ENCODE data around the gene VIPR2. TPM values are rescaled to one million over a fixed set of nuclear protein-coding genes. Genes with fewer than 3 reads are reported as not detected.
A peak's percentile ranks its signal among the peaks of the same experiment; 100 is the strongest.

VIPR2 gene
- total and polyA plus RNA-seq, 4 donors: 0.02 to 0.91 (median 0.73) TPM

- Histone ChIP-seq H3K27me3 (ENCODE audit: control insufficient read depth in 3 of 3, insufficient read depth in 3 of 3, low read length in 2 of 3) (peaks cover 0 to 4% (median 0%) of the 10 kb centered on the region in 3 donors), H3K4me1 (ENCODE audit: control insufficient read depth in 5 of 5, insufficient read depth in 5 of 5, low read length in 5 of 5) (peaks cover 0 to 7% (median 3%) of the 10 kb centered on the region in 5 donors), H3K9ac (ENCODE audit: insufficient read depth in 1 of 2, low read length in 2 of 2) (no peak overlapping the region), H3K9me3 (ENCODE audit: control insufficient read depth in 4 of 4, insufficient read depth in 3 of 4, low read length in 3 of 4) (no peaks in the 10 kb centered on the region), H3K4me3 (no peak overlapping the region), H3K27ac (ENCODE audit: low read depth in 1 of 2, low read length in 1 of 2) (no peak overlapping the region), H3K36me3 (ENCODE audit: control insufficient read depth in 4 of 4, insufficient read depth in 4 of 4, low read length in 4 of 4) (no peaks in the 10 kb centered on the region)
- DNase-seq: no peak
- WGBS, 2 donors: 80 to 84% methylated on average over 9 of the region's 9 CpGs
- ATAC-seq (ENCODE audit: insufficient read depth, low FRiP score): no peak
- no peak for TF ChIP-seq CTCF (IDR thresholded peaks at IDR 0.05; ENCODE audit: control extremely low read depth, extremely low read depth)
These were observed 66.3 kb downstream of the VIPR2 start for GRCh38 chr7:159078193-159078910.

GRCh38 chr7:159076333-159076732, 68.3 kb downstream of the VIPR2 start:
- ATAC-seq (ENCODE audit: insufficient read depth, low FRiP score) (no peak), DNase-seq (peak in 1 of 3 donors; percentile 57)
- Histone ChIP-seq H3K27me3 (ENCODE audit: control insufficient read depth in 3 of 3, insufficient read depth in 3 of 3, low read length in 2 of 3) (peaks cover 0 to 4% (median 0%) of the 10 kb centered on the region in 3 donors), H3K9me3 (ENCODE audit: control insufficient read depth in 4 of 4, insufficient read depth in 3 of 4, low read length in 3 of 4) (no peaks in the 10 kb centered on the region), H3K36me3 (ENCODE audit: control insufficient read depth in 4 of 4, insufficient read depth in 4 of 4, low read length in 4 of 4) (no peaks in the 10 kb centered on the region), H3K27ac (ENCODE audit: low read depth in 1 of 2, low read length in 1 of 2) (no peak overlapping the region), H3K4me1 (ENCODE audit: control insufficient read depth in 5 of 5, insufficient read depth in 5 of 5, low read length in 5 of 5) (peaks cover 0 to 7% (median 3%) of the 10 kb centered on the region in 5 donors), H3K9ac (ENCODE audit: insufficient read depth in 1 of 2, low read length in 2 of 2) (no peak overlapping the region), H3K4me3 (no peak overlapping the region)
- no peak for TF ChIP-seq CTCF (IDR thresholded peaks at IDR 0.05; ENCODE audit: control extremely low read depth, extremely low read depth)

- no peak overlapping the region for H3K27ac ChIP-seq (ENCODE audit: low read depth in 1 of 2, low read length in 1 of 2)
- H3K9ac ChIP-seq (ENCODE audit: insufficient read depth in 1 of 2, low read length in 2 of 2): no peak overlapping the region
- WGBS, 2 donors: 87 to 91% methylated on average over 14 to 17 of the region's 17 CpGs
- peaks cover 0 to 10% (median 3%) of the 10 kb centered on the region in 5 donors for H3K4me1 ChIP-seq (ENCODE audit: control insufficient read depth in 5 of 5, insufficient read depth in 5 of 5, low read length in 5 of 5)
- no peaks in the 10 kb centered on the region for H3K36me3 ChIP-seq (ENCODE audit: control insufficient read depth in 4 of 4, insufficient read depth in 4 of 4, low read length in 4 of 4)
- TF ChIP-seq CTCF (IDR thresholded peaks at IDR 0.05; ENCODE audit: control extremely low read depth, extremely low read depth): no peak
- no peak overlapping the region for H3K4me3 ChIP-seq
- no peaks in the 10 kb centered on the region for H3K9me3 ChIP-seq (ENCODE audit: control insufficient read depth in 4 of 4, insufficient read depth in 3 of 4, low read length in 3 of 4)
- H3K27me3 ChIP-seq (ENCODE audit: control insufficient read depth in 3 of 3, insufficient read depth in 3 of 3, low read length in 2 of 3): peaks cover 0 to 4% (median 0%) of the 10 kb centered on the region in 3 donors
- ATAC-seq (ENCODE audit: insufficient read depth, low FRiP score): no peak
- peak in 2 of 3 donors; percentile 38 to 60 for DNase-seq
These were observed 69.0 kb downstream of the VIPR2 start for GRCh38 chr7:159075563-159076238.

Data from lung (tissue), 12 donors.